Body of pancreas (tissue), 4 donors: ENCODE data around the gene CGNL1. TPM values are rescaled to one million over a fixed set of nuclear protein-coding genes. Genes with fewer than 3 reads are reported as not detected.
A peak's percentile ranks its signal among the peaks of the same experiment; 100 is the strongest.

Experiments
- ATAC-seq: fragments of 150-250 bp; one replicate; pipeline ENCODE4 v1.9.1; 2016
- DNase-seq, 4 donors: peaks; one replicate each; pipeline ENCODE4 v3.0.0-alpha.2; 2019
- H3K27ac ChIP-seq, 4 donors: fragments of 200-600 bp; sonication (generic); 1 replicate in 3 of 4; 2 replicates in 1 of 4; pipeline versions ENCODE4 v1.5.1 to v1.6.1; 2016 to 2019; ENCODE audit warnings: mild to moderate bottlenecking in 1 of 4, mixed read lengths in 1 of 4, moderate library complexity in 1 of 4
- H3K27me3 ChIP-seq, 2 donors: fragments of 200-600 bp; sonication (generic); one replicate each; pipeline ENCODE4 v1.6.0; 2016; ENCODE audit warnings: mild to moderate bottlenecking in 1 of 2
- H3K36me3 ChIP-seq, 2 donors: fragments of 200-600 bp; sonication (generic); replicated peaks in 1 of 2; 2 replicates each; pipeline ENCODE4 v1.5.1; 2016; ENCODE audit warnings: low read depth in 2 of 2; ENCODE audit not compliant: insufficient read depth in 1 of 2
- H3K4me1 ChIP-seq: fragments of 200-600 bp; sonication (generic); one replicate; pipeline ENCODE4 v1.6.0; 2016
- H3K4me3 ChIP-seq, 2 donors: fragments of 200-600 bp; sonication (generic); 1 replicate in 1 of 2; 2 replicates in 1 of 2; pipeline ENCODE4 v1.5.1; 2016 to 2019
- H3K9me3 ChIP-seq, 3 donors: fragments of 200-600 bp; sonication (generic); 1 replicate in 2 of 3; 2 replicates in 1 of 3; pipeline ENCODE4 v1.5.1; 2016
- CTCF ChIP-seq, 7 experiments: fragments of 450-650 bp in 4 of 7; fragments of 200-600 bp in 3 of 7; sonication (generic) in 3 of 7; IDR thresholded peaks; one replicate each; pipeline ENCODE4 v1.5.1; 2016 to 2019; ENCODE audit warnings: antibody characterized with exemption in 7 of 7
- POLR2A ChIP-seq, 3 donors: fragments of 450-650 bp; IDR thresholded peaks; one replicate each; pipeline ENCODE4 v1.6.1; 2016; ENCODE audit warnings: antibody characterized with exemption in 3 of 3, mild to moderate bottlenecking in 2 of 3
- WGBS, 2 donors: methylation state at CpG; one replicate each; pipeline ENCODE4 v1.1.5; 2017; 5-methylcytosine and 5-hydroxymethylcytosine counted together
- intact Hi-C: fragments of 100-400 bp; cut with DNase I; formaldehyde crosslinking; loops from one replicate; pipeline ENCODE4 v1.15.1; 2023
- total RNA-seq, 2 donors: library from RNA; depleted of rRNA; stranded (reverse); fragments of >200 nt; gene quantifications; one replicate each; pipeline ENCODE4 v1.1.0, GENCODE V29; 2016

The CGNL1 gene
- total RNA-seq, 2 donors from 2014 or later: 24.7 to 30.6 TPM

- Histone ChIP-seq H3K27ac (no peak overlapping the region), H3K9me3 (no peaks in the 10 kb centered on the region), H3K4me3 (no peak overlapping the region), H3K27me3 (no peaks in the 10 kb centered on the region), H3K36me3 (no peaks in the 10 kb centered on the region), H3K4me1 (peaks cover 49% of the 10 kb centered on the region)
- no peak for ATAC-seq
- no peak for TF ChIP-seq POLR2A (IDR thresholded peaks at IDR 0.05)
- no peak for TF ChIP-seq CTCF (IDR thresholded peaks at IDR 0.05)
- no peak for DNase-seq
- intact Hi-C loops: no loop called here
- WGBS, 2 donors: 91 to 93% methylated on average over 8 of the region's 8 CpGs
Observed at GRCh38 chr15:57390583-57390982, 14.3 kb downstream of the CGNL1 start.

- TF ChIP-seq CTCF (IDR thresholded peaks at IDR 0.05): no peak
- TF ChIP-seq POLR2A (IDR thresholded peaks at IDR 0.05): no peak
- no peaks in the 10 kb centered on the region for H3K9me3 ChIP-seq
- H3K27me3 ChIP-seq: no peaks in the 10 kb centered on the region
- peaks cover 40% of the 10 kb centered on the region for H3K4me1 ChIP-seq
- DNase-seq (no peak), ATAC-seq (no peak)
- H3K27ac ChIP-seq: no peak overlapping the region
- no peaks in the 10 kb centered on the region for H3K36me3 ChIP-seq
- intact Hi-C loops: no loop called here
- no peak overlapping the region for H3K4me3 ChIP-seq
- 88 to 98% methylated on average over 2 of the region's 2 CpGs for WGBS, 2 donors
Observed at GRCh38 chr15:57391537-57391936, 15.2 kb downstream of the CGNL1 start.

- WGBS, 2 donors: 67 to 70% methylated on average over 2 of the region's 2 CpGs
- TF ChIP-seq POLR2A (IDR thresholded peaks at IDR 0.05): no peak
- TF ChIP-seq CTCF (IDR thresholded peaks at IDR 0.05): no peak
- no peak for ATAC-seq
Observed at GRCh38 chr15:57393061-57393460, 16.8 kb downstream of the CGNL1 start.

GRCh38 chr15:57395292-57395691 is 19.0 kb downstream of the CGNL1 start:
- no peak for ATAC-seq
- Histone ChIP-seq H3K36me3 (no peaks in the 10 kb centered on the region), H3K27me3 (no peaks in the 10 kb centered on the region), H3K4me3 (no peak overlapping the region), H3K9me3 (no peaks in the 10 kb centered on the region), H3K4me1 (peaks cover 11% of the 10 kb centered on the region), H3K27ac (no peak overlapping the region)
- peak in 2 of 4 donors; percentile 22 to 35 for DNase-seq
- 48 to 57% methylated on average over 6 of the region's 6 CpGs for WGBS, 2 donors
- intact Hi-C loops: no loop called here
- TF ChIP-seq CTCF (IDR thresholded peaks at IDR 0.05): no peak
- no peak for TF ChIP-seq POLR2A (IDR thresholded peaks at IDR 0.05)

More at GRCh38 chr15:57393061-57393460, 16.8 kb downstream of the CGNL1 start:
- DNase-seq: no peak
- no peaks in the 10 kb centered on the region for H3K27me3 ChIP-seq
- no peaks in the 10 kb centered on the region for H3K36me3 ChIP-seq
- H3K27ac ChIP-seq: no peak overlapping the region
- peaks cover 26% of the 10 kb centered on the region for H3K4me1 ChIP-seq
- no peaks in the 10 kb centered on the region for H3K9me3 ChIP-seq
- intact Hi-C loops: no loop called here
- H3K4me3 ChIP-seq: no peak overlapping the region

GRCh38 chr15:57398336-57398735 is 22.0 kb downstream of the CGNL1 start:
- intact Hi-C loops: no loop called here
- 57 to 64% methylated on average over 6 of the region's 6 CpGs for WGBS, 2 donors
- DNase-seq: no peak
- TF ChIP-seq CTCF (IDR thresholded peaks at IDR 0.05) (no peak), POLR2A (IDR thresholded peaks at IDR 0.05) (no peak)
- H3K27me3 ChIP-seq: no peaks in the 10 kb centered on the region
- H3K9me3 ChIP-seq: no peaks in the 10 kb centered on the region
- H3K4me3 ChIP-seq: no peak overlapping the region
- H3K36me3 ChIP-seq: no peaks in the 10 kb centered on the region
- peaks cover 2% of the 10 kb centered on the region for H3K4me1 ChIP-seq
- ATAC-seq: no peak
- no peak overlapping the region for H3K27ac ChIP-seq
